ENCODE data around the gene ALPK3.

DNA sequence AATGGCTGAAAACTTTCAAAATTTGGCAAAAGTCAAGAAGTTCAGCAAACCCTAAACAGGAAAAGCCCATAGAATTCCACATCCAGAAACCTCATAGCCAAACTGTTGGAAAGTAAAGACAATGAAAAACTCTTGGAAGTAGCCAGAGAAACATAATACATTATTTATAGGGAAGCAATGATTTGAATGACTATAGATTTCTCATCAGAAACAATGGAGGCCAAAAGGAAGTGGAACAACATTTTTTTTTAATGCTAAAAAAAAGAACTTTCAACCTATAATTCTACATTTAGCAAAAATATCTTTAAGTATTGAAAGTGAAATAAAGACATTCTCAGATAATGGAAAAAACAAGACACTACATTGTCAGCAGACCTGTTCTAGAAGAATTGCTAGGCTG, 30.2 kb downstream of the ALPK3 start:
- TF ChIP-seq CTCF (IDR thresholded peaks at IDR 0.05) (no peak), EP300 (IDR thresholded peaks at IDR 0.05) (no peak), POLR2AphosphoS5 (IDR thresholded peaks at IDR 0.05) (no peak)

Measured in stomach (tissue), 4 donors.